ENCODE data around the gene BGLAP. TPM values are rescaled to one million over a fixed set of nuclear protein-coding genes. Genes with fewer than 3 reads are reported as not detected.
A peak's percentile ranks its signal among the peaks of the same experiment; 100 is the strongest.

Gene BGLAP
- total RNA-seq, 1 donor from 2014 or later = not detected

DNA sequence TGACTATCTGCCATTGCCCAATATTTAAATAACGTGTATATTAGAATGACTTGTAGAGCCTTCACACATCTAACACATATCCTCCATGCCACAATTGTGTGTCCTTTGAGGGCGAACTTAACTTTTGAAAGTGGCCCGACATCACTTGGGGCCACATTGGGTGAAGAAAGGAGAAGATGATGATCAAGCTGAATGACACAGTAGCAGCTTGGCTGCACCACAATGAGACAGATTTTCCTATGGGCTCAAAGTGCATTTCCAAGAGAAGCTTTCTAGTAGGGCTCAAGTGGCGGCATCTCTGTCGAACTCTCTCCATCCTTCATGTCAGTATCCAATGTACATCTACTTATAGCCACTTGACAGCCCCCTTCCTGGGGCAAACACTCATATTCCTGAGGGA lies 3.7 kb upstream of the BGLAP start:
- Histone ChIP-seq H3K36me3 (ENCODE audit: control insufficient read depth, insufficient read depth, low read length) (peaks cover 13% of the 10 kb centered on the region), H3K27me3 (ENCODE audit: control insufficient read depth, insufficient read depth, low read length) (no peaks in the 10 kb centered on the region), H3K4me3 (ENCODE audit: low read depth, low read length) (no peak overlapping the region)
- TF ChIP-seq, protein P1, sequence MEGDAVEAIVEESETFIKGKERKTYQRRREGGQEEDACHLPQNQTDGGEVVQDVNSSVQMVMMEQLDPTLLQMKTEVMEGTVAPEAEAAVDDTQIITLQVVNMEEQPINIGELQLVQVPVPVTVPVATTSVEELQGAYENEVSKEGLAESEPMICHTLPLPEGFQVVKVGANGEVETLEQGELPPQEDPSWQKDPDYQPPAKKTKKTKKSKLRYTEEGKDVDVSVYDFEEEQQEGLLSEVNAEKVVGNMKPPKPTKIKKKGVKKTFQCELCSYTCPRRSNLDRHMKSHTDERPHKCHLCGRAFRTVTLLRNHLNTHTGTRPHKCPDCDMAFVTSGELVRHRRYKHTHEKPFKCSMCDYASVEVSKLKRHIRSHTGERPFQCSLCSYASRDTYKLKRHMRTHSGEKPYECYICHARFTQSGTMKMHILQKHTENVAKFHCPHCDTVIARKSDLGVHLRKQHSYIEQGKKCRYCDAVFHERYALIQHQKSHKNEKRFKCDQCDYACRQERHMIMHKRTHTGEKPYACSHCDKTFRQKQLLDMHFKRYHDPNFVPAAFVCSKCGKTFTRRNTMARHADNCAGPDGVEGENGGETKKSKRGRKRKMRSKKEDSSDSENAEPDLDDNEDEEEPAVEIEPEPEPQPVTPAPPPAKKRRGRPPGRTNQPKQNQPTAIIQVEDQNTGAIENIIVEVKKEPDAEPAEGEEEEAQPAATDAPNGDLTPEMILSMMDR (IDR thresholded peaks at IDR 0.05; ENCODE audit: insufficient read depth, low read length, severe bottlenecking) = no peak
- DNase-seq (ENCODE audit: low read depth) = no peak
- no peak for FAIRE-seq

DNA sequence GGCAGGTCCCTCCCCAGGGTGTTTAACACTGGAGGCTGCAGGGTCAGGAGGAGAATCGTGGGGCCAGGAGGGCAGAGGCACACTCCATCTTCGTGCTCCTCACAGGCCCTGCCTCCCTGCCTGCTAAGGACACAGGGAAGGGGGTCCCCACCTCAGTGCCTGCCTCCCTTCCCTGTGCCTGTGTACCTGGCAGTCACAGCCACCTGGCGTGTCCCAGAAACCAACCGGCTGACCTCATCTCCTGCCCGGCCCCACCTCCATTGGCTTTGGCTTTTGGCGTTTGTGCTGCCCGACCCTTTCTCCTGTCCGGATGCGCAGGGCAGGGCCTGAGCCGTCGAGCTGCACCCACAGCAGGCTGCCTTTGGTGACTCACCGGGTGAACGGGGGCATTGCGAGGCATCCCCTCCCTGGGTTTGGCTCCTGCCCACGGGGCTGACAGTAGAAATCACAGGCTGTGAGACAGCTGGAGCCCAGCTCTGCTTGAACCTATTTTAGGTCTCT lies 623 bp upstream of the BGLAP start:
- TF ChIP-seq, protein P1 (IDR thresholded peaks at IDR 0.05; ENCODE audit: insufficient read depth, low read length, severe bottlenecking) = no peak
- DNase-seq (ENCODE audit: low read depth) (peak; percentile 53), FAIRE-seq (no peak)
- Histone ChIP-seq H3K4me3 (ENCODE audit: low read depth, low read length) (no peak overlapping the region), H3K36me3 (ENCODE audit: control insufficient read depth, insufficient read depth, low read length) (peaks cover 4% of the 10 kb centered on the region), H3K27me3 (ENCODE audit: control insufficient read depth, insufficient read depth, low read length) (no peaks in the 10 kb centered on the region)

DNA sequence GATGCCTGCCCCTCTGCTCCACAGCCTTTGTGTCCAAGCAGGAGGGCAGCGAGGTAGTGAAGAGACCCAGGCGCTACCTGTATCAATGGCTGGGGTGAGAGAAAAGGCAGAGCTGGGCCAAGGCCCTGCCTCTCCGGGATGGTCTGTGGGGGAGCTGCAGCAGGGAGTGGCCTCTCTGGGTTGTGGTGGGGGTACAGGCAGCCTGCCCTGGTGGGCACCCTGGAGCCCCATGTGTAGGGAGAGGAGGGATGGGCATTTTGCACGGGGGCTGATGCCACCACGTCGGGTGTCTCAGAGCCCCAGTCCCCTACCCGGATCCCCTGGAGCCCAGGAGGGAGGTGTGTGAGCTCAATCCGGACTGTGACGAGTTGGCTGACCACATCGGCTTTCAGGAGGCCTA lies 754 bp downstream of the BGLAP start:
- FAIRE-seq (no peak), DNase-seq (ENCODE audit: low read depth) (no peak)
- H3K27me3 ChIP-seq (ENCODE audit: control insufficient read depth, insufficient read depth, low read length) = no peaks in the 10 kb centered on the region
- H3K36me3 ChIP-seq (ENCODE audit: control insufficient read depth, insufficient read depth, low read length) = peaks cover 3% of the 10 kb centered on the region
- TF ChIP-seq, protein P1 (IDR thresholded peaks at IDR 0.05; ENCODE audit: insufficient read depth, low read length, severe bottlenecking) = no peak
- H3K4me3 ChIP-seq (ENCODE audit: low read depth, low read length) = no peak overlapping the region

DNA sequence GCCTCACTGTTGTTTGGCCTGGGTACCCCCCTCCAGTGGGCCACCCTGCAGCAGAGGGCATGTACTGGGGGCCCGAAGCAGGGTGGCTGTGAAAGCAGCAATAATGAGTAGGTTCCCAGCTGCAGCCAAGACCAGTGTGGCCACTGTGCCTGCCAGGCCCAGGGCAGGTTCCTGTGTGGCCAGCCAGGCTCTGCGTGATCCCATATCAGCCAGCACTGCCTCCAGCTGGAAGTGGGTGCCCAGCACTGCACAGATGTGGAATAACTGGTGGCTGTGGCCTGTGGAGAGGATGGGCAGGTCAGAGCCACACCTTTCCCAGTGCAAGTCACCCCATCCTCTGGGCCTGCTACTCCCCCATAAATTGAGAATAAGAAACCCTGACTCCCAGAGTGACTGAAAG lies 2.1 kb downstream of the BGLAP start:
- Histone ChIP-seq H3K27me3 (ENCODE audit: control insufficient read depth, insufficient read depth, low read length) (no peaks in the 10 kb centered on the region), H3K4me3 (ENCODE audit: low read depth, low read length) (no peak overlapping the region), H3K36me3 (ENCODE audit: control insufficient read depth, insufficient read depth, low read length) (peaks cover 2% of the 10 kb centered on the region)
- FAIRE-seq (no peak), DNase-seq (ENCODE audit: low read depth) (no peak)
- TF ChIP-seq, protein P1 (IDR thresholded peaks at IDR 0.05; ENCODE audit: insufficient read depth, low read length, severe bottlenecking) = no peak

DNA sequence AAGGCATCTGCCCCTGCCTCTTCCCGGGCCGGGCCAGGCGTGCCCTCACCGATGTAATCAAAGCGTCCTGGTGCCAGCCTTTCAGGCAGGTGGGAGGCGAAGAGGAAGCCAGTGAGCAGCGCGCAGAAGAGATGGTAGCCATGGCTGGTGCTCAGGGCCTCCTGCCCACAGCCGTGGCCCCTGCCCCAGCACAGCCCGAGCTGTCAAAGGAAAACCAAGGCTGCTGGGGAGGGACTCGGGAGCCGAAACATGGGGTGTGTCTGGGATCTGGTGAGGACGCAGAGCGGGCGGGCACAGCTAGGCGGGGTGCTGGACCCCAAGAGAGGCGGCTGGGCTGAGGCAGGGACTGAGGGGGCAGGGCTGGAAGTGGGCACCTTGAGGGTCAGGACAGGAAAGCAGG lies 2.7 kb downstream of the BGLAP start:
- TF ChIP-seq, protein P1 (IDR thresholded peaks at IDR 0.05; ENCODE audit: insufficient read depth, low read length, severe bottlenecking) = no peak
- FAIRE-seq (no peak), DNase-seq (ENCODE audit: low read depth) (no peak)
- Histone ChIP-seq H3K27me3 (ENCODE audit: control insufficient read depth, insufficient read depth, low read length) (no peaks in the 10 kb centered on the region), H3K36me3 (ENCODE audit: control insufficient read depth, insufficient read depth, low read length) (peaks cover 2% of the 10 kb centered on the region), H3K4me3 (ENCODE audit: low read depth, low read length) (no peak overlapping the region)
